PC-9 (cell line): Measurements from ENCODE around the gene FRMPD2. TPM values are rescaled to one million over a fixed set of nuclear protein-coding genes. Genes with fewer than 3 reads are reported as not detected.

Experiments used
- BruUV-seq: library from RNA; stranded (reverse); fragments of 400-500 nt; replicated peaks from 2 replicates; lab custom pipeline; 2021; lab: Mats Ljungman, UMichigan
- CTCF ChIA-PET: fragments of 300-600 bp; sonication (Branson Sonifier 250); formaldehyde crosslinking; loops from one replicate; lab custom pipeline; 2022; ENCODE audit warnings: antibody characterized with exemption; lab: Charles Lee
- POLR2A ChIA-PET: fragments of 300-600 bp; sonication (Branson Sonifier 250); formaldehyde crosslinking; loops from one replicate; lab custom pipeline; 2022; ENCODE audit warnings: antibody characterized with exemption; ENCODE audit not compliant: unreplicated experiment; lab: Charles Lee
- DNase-seq, 2 experiments: peaks; one replicate each; pipeline versions ENCODE4 v3.0.0 to v3.0.0-alpha.2; 2015 to 2022; ENCODE audit warnings: mixed read lengths in 1 of 2
- H2AFZ ChIP-seq: fragments of 200-600 bp; sonication (generic); 2 replicates; pipeline ENCODE4 v1.8.1; 2017; ENCODE audit warnings: antibody characterized with exemption
- H3F3A ChIP-seq: fragments of 200-600 bp; sonication (generic); 2 replicates; pipeline ENCODE4 v1.8.1; 2017; ENCODE audit warnings: antibody characterized with exemption, mild to moderate bottlenecking, low read depth; ENCODE audit not compliant: insufficient read depth
- H3K27ac ChIP-seq: fragments of 200-600 bp; sonication (generic); 2 replicates; pipeline ENCODE4 v1.6.1; 2016; ENCODE audit warnings: mixed run types
- H3K27me3 ChIP-seq: fragments of 200-600 bp; sonication (generic); 2 replicates; pipeline ENCODE4 v1.6.1; 2016; ENCODE audit warnings: low read depth, mixed run types; ENCODE audit not compliant: insufficient read depth
- H3K36me3 ChIP-seq: fragments of 200-600 bp; sonication (generic); 2 replicates; pipeline ENCODE4 v1.6.1; 2016; ENCODE audit warnings: low read depth, mixed run types
- H3K4me1 ChIP-seq: fragments of 200-600 bp; sonication (generic); replicated peaks from 2 replicates; pipeline ENCODE4 v1.6.1; 2016; ENCODE audit warnings: mixed run types; ENCODE audit not compliant: insufficient read depth
- H3K4me2 ChIP-seq: fragments of 200-600 bp; sonication (generic); 2 replicates; pipeline ENCODE4 v1.6.1; 2017; ENCODE audit warnings: mixed run types
- H3K4me3 ChIP-seq: fragments of 200-600 bp; sonication (generic); 2 replicates; pipeline ENCODE4 v1.6.1; 2016; ENCODE audit warnings: mixed run types
- H3K79me2 ChIP-seq: fragments of 200-600 bp; sonication (generic); 2 replicates; pipeline ENCODE4 v1.6.1; 2017; ENCODE audit warnings: low read depth, mixed run types
- H3K9me2 ChIP-seq: fragments of 200-600 bp; sonication (generic); 2 replicates; pipeline ENCODE4 v1.8.1; 2017; ENCODE audit warnings: mild to moderate bottlenecking; ENCODE audit not compliant: insufficient read depth
- H3K9me3 ChIP-seq: fragments of 200-600 bp; sonication (generic); 2 replicates; pipeline ENCODE4 v1.8.1; 2016; ENCODE audit warnings: low read depth; ENCODE audit not compliant: insufficient read depth
- H4K20me1 ChIP-seq: fragments of 200-600 bp; sonication (generic); 2 replicates; pipeline ENCODE4 v1.8.1; 2017; ENCODE audit not compliant: insufficient read depth
- EZH2 ChIP-seq: fragments of 200-600 bp; sonication (generic); IDR thresholded peaks from 2 replicates; pipeline ENCODE4 v1.8.0; 2017; ENCODE audit warnings: antibody characterized with exemption, low read depth
- intact Hi-C: fragments of 100-400 bp; cut with micrococcal nuclease; formaldehyde crosslinking; loops from one replicate; pipeline ENCODE4 v1.10.0; 2022; ENCODE audit not compliant: unreplicated experiment
- total RNA-seq: library from RNA; stranded (reverse); gene quantifications from 2 replicates; pipeline ENCODE4 v1.2.3, GENCODE V29; 2021
- TF ChIP-seq, protein P1 (sequence below): fragments of 200-600 bp; sonication (generic); conservative IDR thresholded peaks from 2 replicates; pipeline ENCODE4 v1.6.1; 2017; ENCODE audit warnings: mixed run types, antibody characterized with exemption, mild to moderate bottlenecking, moderate library complexity

FRMPD2 gene
- total RNA-seq, 1 experiment from 2014 or later, result 2.4 TPM

- Histone ChIP-seq H3K4me3 (no peak overlapping the region), H3K4me2 (no peak overlapping the region), H3K36me3 (no peaks in the 10 kb centered on the region), H3K9me3 (0 out of 2 replicates have a peak, but pooled peaks cover 3% of the 10 kb centered on the region), H3K4me1 (no peaks in the 10 kb centered on the region), H3F3A (no peaks in the 10 kb centered on the region), H4K20me1 (no peaks in the 10 kb centered on the region), H3K9me2 (no peaks in the 10 kb centered on the region), H3K27me3 (0 out of 2 replicates have a peak, but pooled peaks cover 1% of the 10 kb centered on the region), H2AFZ (no peak overlapping the region), H3K27ac (no peak overlapping the region), H3K79me2 (no peaks in the 10 kb centered on the region)
- no peak for TF ChIP-seq EZH2
- TF ChIP-seq, protein P1, sequence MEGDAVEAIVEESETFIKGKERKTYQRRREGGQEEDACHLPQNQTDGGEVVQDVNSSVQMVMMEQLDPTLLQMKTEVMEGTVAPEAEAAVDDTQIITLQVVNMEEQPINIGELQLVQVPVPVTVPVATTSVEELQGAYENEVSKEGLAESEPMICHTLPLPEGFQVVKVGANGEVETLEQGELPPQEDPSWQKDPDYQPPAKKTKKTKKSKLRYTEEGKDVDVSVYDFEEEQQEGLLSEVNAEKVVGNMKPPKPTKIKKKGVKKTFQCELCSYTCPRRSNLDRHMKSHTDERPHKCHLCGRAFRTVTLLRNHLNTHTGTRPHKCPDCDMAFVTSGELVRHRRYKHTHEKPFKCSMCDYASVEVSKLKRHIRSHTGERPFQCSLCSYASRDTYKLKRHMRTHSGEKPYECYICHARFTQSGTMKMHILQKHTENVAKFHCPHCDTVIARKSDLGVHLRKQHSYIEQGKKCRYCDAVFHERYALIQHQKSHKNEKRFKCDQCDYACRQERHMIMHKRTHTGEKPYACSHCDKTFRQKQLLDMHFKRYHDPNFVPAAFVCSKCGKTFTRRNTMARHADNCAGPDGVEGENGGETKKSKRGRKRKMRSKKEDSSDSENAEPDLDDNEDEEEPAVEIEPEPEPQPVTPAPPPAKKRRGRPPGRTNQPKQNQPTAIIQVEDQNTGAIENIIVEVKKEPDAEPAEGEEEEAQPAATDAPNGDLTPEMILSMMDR, result no peak
- CTCF ChIA-PET, result no interaction called here
- no peak for DNase-seq
- POLR2A ChIA-PET, result interaction anchor here (0.6 kb wide), 1 partner anchor 70 kb away, joined by 3 read pairs; no protein-coding TSS in a partner anchor
- no TSS peak for BruUV-seq
- intact Hi-C loops, result no loop called here
Measured at GRCh38 chr10:48272682-48273081, 1.8 kb downstream of the FRMPD2 start.

DNA sequence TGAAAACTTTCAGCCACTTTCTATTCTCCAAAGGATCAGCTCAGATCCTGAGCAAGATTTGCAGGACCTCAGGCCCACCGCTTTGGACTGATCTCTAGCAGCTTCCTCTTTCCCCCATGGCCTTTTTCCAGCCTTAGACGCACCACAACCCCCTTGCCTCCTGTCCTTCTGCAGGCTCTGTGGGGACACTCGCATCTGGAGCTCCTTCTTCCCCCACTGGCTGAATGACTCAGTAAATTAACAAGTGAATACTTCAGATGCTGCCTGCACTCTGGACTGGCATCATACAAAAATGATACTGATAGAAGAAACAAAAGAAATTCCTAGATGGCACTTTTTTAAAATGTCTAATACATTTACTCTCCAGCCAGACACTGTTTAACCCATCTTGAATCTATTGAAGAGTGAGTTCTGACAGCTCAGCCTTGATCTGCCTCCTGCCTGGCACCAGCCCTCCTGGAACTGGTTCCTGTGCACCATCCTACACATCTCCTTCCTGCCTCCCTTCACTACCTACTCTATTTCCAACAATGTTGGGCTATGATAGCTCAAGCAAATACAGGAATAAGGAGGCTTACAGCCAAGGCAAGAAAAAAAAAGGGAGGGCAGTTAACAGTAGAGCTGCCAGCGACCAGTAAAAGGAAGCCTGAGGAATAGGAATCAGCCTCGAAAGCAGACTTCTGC, 3.3 kb downstream of the FRMPD2 start:
- no peaks in the 10 kb centered on the region for H4K20me1 ChIP-seq
- no peak overlapping the region for H2AFZ ChIP-seq
- no peak overlapping the region for H3K27ac ChIP-seq
- H3F3A ChIP-seq, result no peaks in the 10 kb centered on the region
- CTCF ChIA-PET, result no interaction called here
- no peak overlapping the region for H3K4me2 ChIP-seq
- intact Hi-C loops, result no loop called here
- DNase-seq, result no peak
- H3K36me3 ChIP-seq, result no peaks in the 10 kb centered on the region
- no TSS peak for BruUV-seq
- no peaks in the 10 kb centered on the region for H3K27me3 ChIP-seq
- no peaks in the 10 kb centered on the region for H3K4me1 ChIP-seq
- no peak for TF ChIP-seq EZH2
- TF ChIP-seq, protein P1, result no peak
- POLR2A ChIA-PET, result interaction anchor here (0.7 to 0.8 kb wide), 2 partner anchors 17 to 173 kb away, joined by 3 read pairs; no protein-coding TSS in a partner anchor
- no peaks in the 10 kb centered on the region for H3K9me2 ChIP-seq
- H3K9me3 ChIP-seq, result no peaks in the 10 kb centered on the region
- no peak overlapping the region for H3K4me3 ChIP-seq
- no peaks in the 10 kb centered on the region for H3K79me2 ChIP-seq

- H3K27me3 ChIP-seq, result no peaks in the 10 kb centered on the region
- H3K9me3 ChIP-seq, result no peaks in the 10 kb centered on the region; the same call in 1 of the 2 replicates
- H4K20me1 ChIP-seq, result no peaks in the 10 kb centered on the region
- no peaks in the 10 kb centered on the region for H3F3A ChIP-seq
- H2AFZ ChIP-seq, result no peak overlapping the region
- ChIA-PET POLR2A (no interaction called here), CTCF (interaction anchor here (0.6 kb wide), 1 partner anchor 21 kb away, joined by 5 read pairs; no protein-coding TSS in a partner anchor)
- no TSS peak for BruUV-seq
- no peak for DNase-seq
- H3K4me2 ChIP-seq, result no peak overlapping the region
- TF ChIP-seq, protein P1, result no peak
- no peak for TF ChIP-seq EZH2
- no peak overlapping the region for H3K4me3 ChIP-seq
- no peaks in the 10 kb centered on the region for H3K9me2 ChIP-seq
- no peaks in the 10 kb centered on the region for H3K4me1 ChIP-seq
- H3K27ac ChIP-seq, result no peak overlapping the region
- intact Hi-C loops, result no loop called here
- H3K79me2 ChIP-seq, result no peaks in the 10 kb centered on the region
- no peaks in the 10 kb centered on the region for H3K36me3 ChIP-seq
Measured at GRCh38 chr10:48266528-48266927, 8.0 kb downstream of the FRMPD2 start.
